B cell (primary cell): Measurements from ENCODE around the gene LRIG1. TPM values are rescaled to one million over a fixed set of nuclear protein-coding genes. Genes with fewer than 3 reads are reported as not detected.

Source experiments
- ATAC-seq: fragments of 200-7000 bp; cut with Tn5 transposase; one replicate; pipeline ENCODE4 v1.10.0; 2021; ENCODE audit warnings: low read depth, mild to moderate bottlenecking, moderate number of reproducible peaks, moderate library complexity
- CTCF ChIA-PET: fragments of 350-600 bp; sonication (Branson Sonifier 250); formaldehyde crosslinking; loops from one replicate; lab custom pipeline; 2021; ENCODE audit warnings: antibody characterized with exemption, inconsistent platforms; lab: Charles Lee
- POLR2A ChIA-PET: fragments of 350-600 bp; sonication (Branson Sonifier 250); formaldehyde crosslinking; loops from one replicate; lab custom pipeline; 2021; ENCODE audit warnings: antibody characterized with exemption; lab: Charles Lee
- DNase-seq: peaks from one replicate; pipeline ENCODE4 v3.0.0; 2013
- H2AFZ ChIP-seq: 2 replicates; pipeline ENCODE4 v1.6.1; 2012; ENCODE audit warnings: mild to moderate bottlenecking, low read depth, low read length; ENCODE audit not compliant: insufficient read depth, poor library complexity, severe bottlenecking
- H3K27ac ChIP-seq, 2 donors: 1 replicate in 1 of 2; 2 replicates in 1 of 2; pipeline ENCODE4 v1.5.1; 2012 to 2013; ENCODE audit warnings: low read length in 2 of 2, mild to moderate bottlenecking in 2 of 2, moderate library complexity in 1 of 2
- H3K27me3 ChIP-seq, 4 experiments: fragments of 200-600 bp in 1 of 4; sonication (generic) in 1 of 4; replicated peaks in 1 of 4; 1 replicate in 2 of 4; 2 replicates in 2 of 4; pipeline versions ENCODE4 v1.6.1 to v1.7.0; 2013 to 2016; ENCODE audit warnings: low read length in 3 of 4, mild to moderate bottlenecking in 2 of 4, mixed read lengths in 1 of 4, moderate library complexity in 1 of 4; ENCODE audit not compliant: insufficient read depth in 4 of 4, control insufficient read depth in 3 of 4; ENCODE audit errors: control extremely low read depth in 1 of 4
- H3K36me3 ChIP-seq, 2 experiments: replicated peaks in 1 of 2; 1 replicate in 1 of 2; 2 replicates in 1 of 2; pipeline versions ENCODE4 v1.6.1 to v1.7.1; 2013; ENCODE audit warnings: low read length in 1 of 2; ENCODE audit not compliant: insufficient read depth in 2 of 2, control insufficient read depth in 1 of 2; ENCODE audit errors: control extremely low read depth in 1 of 2, extremely low read depth in 1 of 2
- H3K4me1 ChIP-seq, 2 donors: fragments of 200-600 bp in 1 of 2; sonication (generic) in 1 of 2; 1 replicate in 1 of 2; 2 replicates in 1 of 2; pipeline versions ENCODE4 v1.5.1 to v1.6.1; 2013 to 2017; ENCODE audit warnings: low read length in 2 of 2; ENCODE audit not compliant: control insufficient read depth in 2 of 2, insufficient read depth in 2 of 2
- H3K4me2 ChIP-seq: replicated peaks from 2 replicates; pipeline ENCODE3; 2012; ENCODE audit warnings: mild to moderate bottlenecking, low read depth, low read length; ENCODE audit not compliant: poor library complexity, severe bottlenecking
- H3K4me3 ChIP-seq, 5 experiments: fragments of 200-600 bp in 1 of 5; sonication (generic) in 1 of 5; 1 replicate in 3 of 5; 2 replicates in 2 of 5; pipeline versions ENCODE4 v1.5.1 to v1.7.0; 2011 to 2016; ENCODE audit warnings: low read length in 4 of 5, mild to moderate bottlenecking in 4 of 5, low read depth in 2 of 5, control low read depth in 1 of 5, moderate library complexity in 1 of 5; ENCODE audit not compliant: insufficient read depth in 1 of 5; ENCODE audit errors: control extremely low read depth in 1 of 5, extremely low read depth in 1 of 5
- H3K79me2 ChIP-seq: fragments of 200-600 bp; sonication (generic); one replicate; pipeline ENCODE4 v1.6.0; 2016; ENCODE audit warnings: low read length; ENCODE audit not compliant: control insufficient read depth, insufficient read depth
- H3K9ac ChIP-seq: fragments of 200-600 bp; sonication (generic); 2 replicates; pipeline ENCODE4 v1.6.1; 2017; ENCODE audit warnings: mild to moderate bottlenecking, low read length, moderate library complexity
- H3K9me3 ChIP-seq, 3 donors: one replicate each; pipeline versions ENCODE4 v1.6.1 to v1.7.1; 2013; ENCODE audit warnings: low read length in 2 of 3; ENCODE audit not compliant: control insufficient read depth in 2 of 3, insufficient read depth in 1 of 3; ENCODE audit errors: control extremely low read depth in 1 of 3
- H4K20me1 ChIP-seq: 2 replicates; pipeline ENCODE4 v1.6.0; 2012; ENCODE audit warnings: mild to moderate bottlenecking, low read length; ENCODE audit not compliant: insufficient read depth, control insufficient read depth, poor library complexity, severe bottlenecking
- H3K27ac Mint-ChIP-seq: one replicate; pipeline ENCODE4 v1.8.0; 2021; ENCODE audit warnings: mixed read lengths
- H3K27me3 Mint-ChIP-seq: one replicate; pipeline ENCODE4 v1.8.0; 2021; ENCODE audit warnings: mixed read lengths
- H3K4me1 Mint-ChIP-seq: one replicate; pipeline ENCODE4 v1.8.0; 2021; ENCODE audit warnings: mixed read lengths
- H3K4me3 Mint-ChIP-seq: one replicate; pipeline ENCODE4 v1.8.0; 2021; ENCODE audit warnings: mixed read lengths
- H3K9me3 Mint-ChIP-seq: one replicate; pipeline ENCODE4 v1.8.0; 2022; ENCODE audit warnings: mixed read lengths; ENCODE audit not compliant: insufficient read depth
- CTCF ChIP-seq: fragments of 200-600 bp; IDR thresholded peaks from one replicate; pipeline ENCODE4 v1.8.0; 2022; ENCODE audit warnings: antibody characterized with exemption, mild to moderate bottlenecking
- EZH2 ChIP-seq: IDR thresholded peaks from 2 replicates; pipeline ENCODE4 v1.6.1; 2012; ENCODE audit warnings: borderline replicate concordance, low read depth, mild to moderate bottlenecking, moderate library complexity, low read length; ENCODE audit not compliant: insufficient read depth, poor library complexity, severe bottlenecking
- WGBS: methylation state at CpG from one replicate; pipeline ENCODE4 v1.1.5; 2013; ENCODE audit warnings: missing lambda C conversion rate; ENCODE audit not compliant: insufficient coverage; 5-methylcytosine and 5-hydroxymethylcytosine counted together
- intact Hi-C: fragments of 100-400 bp; cut with micrococcal nuclease; formaldehyde crosslinking; loops from one replicate; pipeline ENCODE4 v1.10.0; 2022
- polyA plus RNA-seq: library from polyadenylated mRNA; depleted of rRNA; stranded (reverse); fragments of >200 nt; gene quantifications from 2 replicates; pipeline ENCODE4 v1.2.3, GENCODE V29; 2012
- total RNA-seq, 2 donors: library from RNA; stranded (reverse); fragments of 120-200 nt in 1 of 2; gene quantifications; 1 replicate in 1 of 2; 2 replicates in 1 of 2; pipeline versions ENCODE4 v1.2.3 to v1.2.4, GENCODE V29; 2013 to 2022

The LRIG1 gene
- total and polyA plus RNA-seq, 2 donors (not counting 1 experiment from before 2014, with no cell fraction given): 9.2 to 12.4 TPM

GRCh38 chr3:66476852-66477381 is 23.9 kb downstream of the LRIG1 start:
- H3K9me3 ChIP-seq: peaks cover 0 to 6% (median 4%) of the 10 kb centered on the region in 3 donors
- intact Hi-C loops: no loop called here

More at GRCh38 chr3:66476852-66477381, 23.9 kb downstream of the LRIG1 start:
- Mint-ChIP-seq H3K4me1 (peaks cover 47% of the 10 kb centered on the region), H3K9me3 (peaks cover 3% of the 10 kb centered on the region), H3K27me3 (no peaks in the 10 kb centered on the region), H3K27ac (no peak overlapping the region), H3K4me3 (no peak overlapping the region)
- no peaks in the 10 kb centered on the region for H3K36me3 ChIP-seq
- H3K4me2 ChIP-seq: no peak overlapping the region
- H2AFZ ChIP-seq: no peak overlapping the region
- H3K79me2 ChIP-seq: peaks cover 17% of the 10 kb centered on the region
- peaks cover 31 to 35% of the 10 kb centered on the region in 2 donors for H3K4me1 ChIP-seq
- no peak overlapping the region for H3K27ac ChIP-seq
- WGBS: 86% methylated on average over 5 of the region's 9 CpGs
- DNase-seq: no peak
- H3K27me3 ChIP-seq: peaks cover 0 to 8% (median 0%) of the 10 kb centered on the region in 4 experiments
- H3K4me3 ChIP-seq: no peak overlapping the region
- ChIA-PET POLR2A (no interaction called here), CTCF (no interaction called here)
- no peak overlapping the region for H3K9ac ChIP-seq
- no peak for ATAC-seq
- H4K20me1 ChIP-seq: no peaks in the 10 kb centered on the region
- no peak for TF ChIP-seq EZH2
- no peak for TF ChIP-seq CTCF
